Osteocyte (in vitro differentiated cells): ENCODE data around the gene LRSAM1. TPM values are rescaled to one million over a fixed set of nuclear protein-coding genes. Genes with fewer than 3 reads are reported as not detected.
A peak's percentile ranks its signal among the peaks of the same experiment; 100 is the strongest.

Experiments used
- DNase-seq: peaks from one replicate; pipeline ENCODE4 v3.0.0; 2021; ENCODE audit warnings: mixed read lengths; ENCODE audit not compliant: unreplicated experiment; ENCODE audit errors: extremely low spot score
- H3K27ac Mint-ChIP-seq: one replicate; pipeline ENCODE4 v1.8.0; 2021; ENCODE audit warnings: mild to moderate bottlenecking, mixed read lengths; ENCODE audit not compliant: unreplicated experiment
- H3K27me3 Mint-ChIP-seq: one replicate; pipeline ENCODE4 v1.8.0; 2021; ENCODE audit warnings: mixed read lengths; ENCODE audit not compliant: unreplicated experiment
- H3K36me3 Mint-ChIP-seq: one replicate; pipeline ENCODE4 v1.8.0; 2021; ENCODE audit warnings: mixed read lengths; ENCODE audit not compliant: unreplicated experiment
- H3K4me1 Mint-ChIP-seq: one replicate; pipeline ENCODE4 v1.8.0; 2021; ENCODE audit warnings: mixed read lengths; ENCODE audit not compliant: unreplicated experiment
- H3K4me3 Mint-ChIP-seq: one replicate; pipeline ENCODE4 v1.8.0; 2021; ENCODE audit warnings: mild to moderate bottlenecking, moderate library complexity, mixed read lengths; ENCODE audit not compliant: unreplicated experiment
- H3K9me3 Mint-ChIP-seq: one replicate; pipeline ENCODE4 v1.8.0; 2021; ENCODE audit warnings: mixed read lengths; ENCODE audit not compliant: unreplicated experiment
- total RNA-seq: library from RNA; stranded (reverse); gene quantifications from 2 replicates; pipeline ENCODE4 v1.2.1, GENCODE V29; 2021
- TF ChIP-seq, protein P1 (sequence below): fragments of 200-600 bp; sonication (generic); IDR thresholded peaks from 2 replicates; pipeline ENCODE4 v1.5.0; 2021; ENCODE audit warnings: antibody characterized with exemption, mild to moderate bottlenecking, moderate library complexity

The LRSAM1 gene
- total RNA-seq, 1 donor from 2014 or later = 26.0 TPM

DNA sequence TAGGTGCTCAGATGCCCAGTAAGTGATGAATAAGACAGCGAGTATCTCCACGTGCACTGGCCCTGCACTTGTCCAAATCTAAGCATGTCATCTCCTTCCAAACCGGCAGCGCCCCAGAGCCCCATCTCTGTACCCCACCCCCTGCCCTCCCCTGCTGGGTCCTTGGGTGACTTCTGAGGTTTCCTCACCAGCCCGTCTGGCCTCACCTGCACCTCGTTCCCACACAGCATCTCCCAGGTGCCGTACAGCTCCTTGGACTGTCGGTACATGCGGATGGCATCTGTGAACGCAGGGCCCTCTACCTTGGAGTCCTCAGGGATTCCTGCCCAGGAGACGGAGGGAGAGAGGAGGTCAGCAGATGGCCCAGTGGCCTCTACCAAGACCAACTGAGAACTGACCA is 66.3 kb downstream of the LRSAM1 start:
- Mint-ChIP-seq H3K27ac (peak overlapping the region; percentile 99), H3K4me3 (no peak overlapping the region)
- TF ChIP-seq, protein P1, sequence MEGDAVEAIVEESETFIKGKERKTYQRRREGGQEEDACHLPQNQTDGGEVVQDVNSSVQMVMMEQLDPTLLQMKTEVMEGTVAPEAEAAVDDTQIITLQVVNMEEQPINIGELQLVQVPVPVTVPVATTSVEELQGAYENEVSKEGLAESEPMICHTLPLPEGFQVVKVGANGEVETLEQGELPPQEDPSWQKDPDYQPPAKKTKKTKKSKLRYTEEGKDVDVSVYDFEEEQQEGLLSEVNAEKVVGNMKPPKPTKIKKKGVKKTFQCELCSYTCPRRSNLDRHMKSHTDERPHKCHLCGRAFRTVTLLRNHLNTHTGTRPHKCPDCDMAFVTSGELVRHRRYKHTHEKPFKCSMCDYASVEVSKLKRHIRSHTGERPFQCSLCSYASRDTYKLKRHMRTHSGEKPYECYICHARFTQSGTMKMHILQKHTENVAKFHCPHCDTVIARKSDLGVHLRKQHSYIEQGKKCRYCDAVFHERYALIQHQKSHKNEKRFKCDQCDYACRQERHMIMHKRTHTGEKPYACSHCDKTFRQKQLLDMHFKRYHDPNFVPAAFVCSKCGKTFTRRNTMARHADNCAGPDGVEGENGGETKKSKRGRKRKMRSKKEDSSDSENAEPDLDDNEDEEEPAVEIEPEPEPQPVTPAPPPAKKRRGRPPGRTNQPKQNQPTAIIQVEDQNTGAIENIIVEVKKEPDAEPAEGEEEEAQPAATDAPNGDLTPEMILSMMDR = no peak

DNA sequence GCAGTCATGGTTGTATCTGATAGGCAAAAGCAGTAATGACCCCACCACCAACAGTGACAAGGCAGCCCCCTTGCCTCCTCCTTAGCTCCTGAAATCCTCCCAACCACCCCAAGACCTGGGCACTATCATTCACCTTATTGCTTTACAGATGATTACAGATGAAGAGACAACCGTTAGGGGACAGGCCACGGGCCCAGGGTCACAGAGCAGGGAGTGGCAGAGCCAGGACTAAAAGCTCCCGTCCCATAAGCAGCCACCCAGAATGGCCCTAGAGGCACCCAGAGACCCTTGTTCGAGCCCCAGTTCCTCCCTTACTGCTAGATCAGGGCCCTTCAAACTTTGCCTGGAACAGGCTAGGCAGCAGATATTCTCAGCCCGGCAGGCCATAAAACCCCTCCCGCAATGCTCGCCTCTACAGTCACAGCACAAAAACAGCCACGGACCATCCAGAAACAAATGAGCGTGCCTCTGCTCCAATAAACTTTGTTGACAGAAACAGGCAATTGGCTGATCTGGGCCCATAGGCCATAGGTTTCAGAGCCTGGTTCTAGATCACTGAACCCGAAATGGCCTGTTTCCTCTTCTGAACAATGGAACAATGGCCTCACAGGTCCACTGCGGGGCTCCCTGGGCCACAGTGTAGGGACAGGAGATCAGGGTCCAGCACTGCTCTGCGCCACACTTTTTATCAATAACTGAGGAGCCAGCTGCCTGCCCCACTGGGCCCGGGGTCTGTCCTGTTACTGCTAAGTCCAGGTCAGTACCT is 67.0 kb downstream of the LRSAM1 start:
- H3K27ac Mint-ChIP-seq = peak overlapping the region; percentile 99
- peaks cover 51% of the 10 kb centered on the region for H3K4me1 Mint-ChIP-seq
- H3K9me3 Mint-ChIP-seq = no peaks in the 10 kb centered on the region
- TF ChIP-seq, protein P1 = no peak
- H3K27me3 Mint-ChIP-seq = no peaks in the 10 kb centered on the region
- DNase-seq = no peak
- H3K4me3 Mint-ChIP-seq = no peak overlapping the region
- peaks cover 32% of the 10 kb centered on the region for H3K36me3 Mint-ChIP-seq

More for the DNA sequence above, 66.3 kb downstream of the LRSAM1 start:
- Mint-ChIP-seq H3K4me1 (peaks cover 46% of the 10 kb centered on the region), H3K27me3 (no peaks in the 10 kb centered on the region), H3K36me3 (peaks cover 34% of the 10 kb centered on the region), H3K9me3 (no peaks in the 10 kb centered on the region)
- no peak for DNase-seq

DNA sequence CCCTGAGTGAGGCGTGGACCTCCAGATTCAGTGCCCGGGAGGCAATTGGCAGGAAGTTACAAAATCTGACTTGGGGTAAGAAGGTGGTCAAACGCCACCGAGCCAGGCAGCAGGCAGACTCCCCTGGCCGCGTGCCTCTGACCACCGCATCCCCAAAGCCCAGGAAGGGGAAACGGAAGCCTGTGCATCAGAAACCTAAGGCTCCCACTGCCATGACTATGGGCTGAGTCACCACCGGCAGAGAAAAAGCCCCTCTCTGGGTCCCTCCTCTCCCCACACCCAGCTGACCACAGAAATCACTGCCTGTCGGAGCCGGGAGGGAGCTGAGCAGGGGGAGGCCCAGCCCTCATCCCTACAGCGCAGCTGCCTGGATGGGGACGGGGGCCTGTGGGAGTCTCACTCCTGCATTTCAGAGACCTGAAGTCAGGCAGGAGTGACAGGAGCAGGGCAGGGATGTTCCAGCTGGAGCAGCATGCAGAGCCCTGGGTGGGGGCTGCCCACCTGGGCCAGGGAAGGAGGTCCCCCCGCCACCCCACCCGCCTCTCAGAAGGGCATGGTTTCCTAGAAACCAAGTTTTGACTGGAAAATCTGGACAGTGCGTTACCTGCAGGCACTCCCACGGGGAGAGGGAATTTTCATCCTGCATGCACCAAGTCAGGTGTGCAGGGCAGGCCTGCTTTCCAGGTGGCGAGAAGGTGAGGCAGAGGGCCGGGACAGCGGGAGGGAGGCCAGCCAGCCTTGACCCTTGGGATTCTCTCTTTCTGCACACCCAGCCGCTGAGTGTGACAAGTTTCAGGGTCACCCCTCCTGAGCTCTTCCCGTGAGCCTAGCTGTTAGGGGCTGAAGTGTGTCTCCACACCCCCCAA is 68.2 kb downstream of the LRSAM1 start:
- DNase-seq = peak; percentile 93
- TF ChIP-seq, protein P1 = no peak
- Mint-ChIP-seq H3K36me3 (peaks cover 40% of the 10 kb centered on the region), H3K9me3 (no peaks in the 10 kb centered on the region), H3K4me3 (peak overlapping the region; percentile 55), H3K27ac (peak overlapping the region; percentile 99), H3K27me3 (no peaks in the 10 kb centered on the region), H3K4me1 (peaks cover 63% of the 10 kb centered on the region)

DNA sequence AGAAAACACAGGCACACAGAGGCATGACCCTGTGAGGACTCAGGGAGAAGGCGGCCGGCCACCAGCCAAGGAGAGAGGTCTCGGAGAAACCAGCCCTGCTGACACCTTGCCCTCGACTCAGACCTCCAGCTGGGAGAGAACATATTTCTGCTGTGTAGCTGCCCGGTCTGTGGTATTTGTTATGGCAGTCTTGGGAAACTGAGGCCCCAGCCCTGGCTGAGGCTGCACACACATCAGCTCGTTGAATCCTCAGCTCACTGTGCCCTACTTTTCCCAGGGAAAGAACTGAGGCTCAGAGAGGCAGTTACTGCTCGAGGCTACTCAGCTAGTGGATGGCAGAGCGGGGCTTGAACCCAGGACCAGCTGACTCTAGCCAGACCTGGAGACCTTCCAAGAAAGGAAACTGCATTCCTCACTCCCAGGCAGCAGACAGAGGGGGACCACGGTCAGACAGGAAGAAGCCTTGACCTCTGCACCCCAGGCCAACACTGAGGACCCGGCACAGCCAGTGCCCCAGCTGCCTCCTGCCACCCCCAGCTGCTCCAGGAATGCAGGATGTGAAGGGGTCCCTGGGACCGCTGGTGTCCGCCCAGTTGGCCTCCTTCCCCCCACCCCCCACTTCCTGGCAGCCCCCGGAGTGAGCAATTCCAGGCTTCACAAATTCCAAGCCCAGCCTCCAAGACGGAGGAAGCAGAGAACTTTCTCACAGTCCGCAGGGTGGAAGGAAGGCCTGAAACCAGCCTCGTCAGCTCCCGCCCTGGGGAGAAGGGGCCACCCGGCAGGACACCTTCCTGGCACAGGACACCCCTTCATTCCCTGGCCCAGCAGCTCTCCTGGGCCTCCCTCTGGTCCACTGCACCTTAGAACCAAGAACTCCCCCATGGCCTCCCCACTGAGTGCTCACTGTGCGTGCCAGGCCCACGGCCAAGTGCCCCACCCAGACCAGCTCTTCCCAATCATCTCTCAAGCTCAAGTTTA is 69.9 kb downstream of the LRSAM1 start:
- Mint-ChIP-seq H3K27me3 (no peaks in the 10 kb centered on the region), H3K4me3 (peak overlapping the region; percentile 38), H3K36me3 (peaks cover 45% of the 10 kb centered on the region), H3K27ac (peak overlapping the region; percentile 99), H3K9me3 (no peaks in the 10 kb centered on the region), H3K4me1 (peaks cover 73% of the 10 kb centered on the region)
- peak; percentile 91 for DNase-seq
- TF ChIP-seq, protein P1 = no peak
